Putamen (tissue), 1 donor: ENCODE measurements around the gene FIBP.

Experiments
- DNase-seq: peaks from one replicate; pipeline ENCODE4 v3.0.0-alpha.2; 2016; ENCODE audit warnings: low spot score

The FIBP gene

DNA sequence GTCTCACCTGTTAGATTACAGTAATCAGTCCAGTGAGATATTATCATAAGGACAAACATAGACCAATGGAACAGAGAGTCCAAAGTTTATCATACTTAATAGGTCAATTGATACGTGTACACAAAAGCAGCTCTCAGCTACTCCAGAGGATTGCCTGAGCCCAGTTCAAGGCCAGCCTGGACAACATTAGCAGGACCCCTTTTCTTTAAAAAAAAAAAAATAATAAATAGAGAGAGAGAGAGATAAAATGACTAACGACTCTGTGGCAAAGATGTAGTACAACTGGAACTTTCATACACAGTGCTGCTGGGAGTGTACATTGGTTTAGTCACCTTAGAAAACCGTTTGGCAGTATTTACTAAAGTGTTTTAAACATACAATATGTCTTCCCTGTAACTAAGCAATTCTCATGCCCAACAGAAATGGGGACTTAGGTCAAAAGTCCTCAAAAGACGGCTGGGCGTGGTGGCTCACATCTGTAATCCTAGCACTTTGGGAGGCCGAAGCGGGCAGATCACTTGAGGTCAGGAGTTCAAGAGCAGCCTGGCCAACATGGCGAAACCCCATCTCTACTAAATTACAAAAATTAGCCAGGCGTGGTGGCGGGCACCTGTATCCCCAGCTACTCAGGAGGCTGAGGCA lies 43.9 kb downstream of the FIBP start:
- no peak for DNase-seq

- no peak for DNase-seq
Observed at GRCh38 chr11:65843811-65844210, 44.5 kb downstream of the FIBP start.

GRCh38 chr11:65842144-65842543 lies 46.1 kb downstream of the FIBP start:
- DNase-seq = no peak

GRCh38 chr11:65834202-65834601 lies 54.1 kb downstream of the FIBP start:
- no peak for DNase-seq
